CD4-positive, alpha-beta T cell treated with Interleukin-17A for 1 hour (primary cell): ENCODE data around the gene DNASE2B.
A peak's percentile ranks its signal among the peaks of the same experiment; 100 is the strongest.
"Not testable (repeated sequence)": the region's sequence is repeated elsewhere in the genome, so short reads cannot be mapped to it uniquely, and the experiment has no call there.

Experiments
- DNase-seq: peaks from one replicate; pipeline ENCODE4 v3.0.0-alpha.2; 2020

The DNASE2B gene

GRCh38 chr1:84415396-84415795 is 17.1 kb downstream of the DNASE2B start:
- DNase-seq = no peak

GRCh38 chr1:84422909-84423308 is 24.6 kb downstream of the DNASE2B start:
- no peak for DNase-seq

- DNase-seq = no peak
These were observed 26.3 kb downstream of the DNASE2B start for GRCh38 chr1:84424513-84425149.

- DNase-seq = no peak
These were observed 27.0 kb downstream of the DNASE2B start for GRCh38 chr1:84425150-84425896.

GRCh38 chr1:84426376-84426775 is 28.1 kb downstream of the DNASE2B start:
- no peak for DNase-seq

- DNase-seq = no peak
These were observed 29.2 kb downstream of the DNASE2B start for GRCh38 chr1:84427250-84428188.

GRCh38 chr1:84428235-84428634 is 30.0 kb downstream of the DNASE2B start:
- no peak for DNase-seq

GRCh38 chr1:84429231-84429630 is 30.9 kb downstream of the DNASE2B start:
- no peak for DNase-seq

GRCh38 chr1:84430546-84430945 is 32.3 kb downstream of the DNASE2B start:
- DNase-seq = no peak

- DNase-seq = peak; percentile 89
These were observed 35.2 kb downstream of the DNASE2B start for GRCh38 chr1:84433258-84434080.

- DNase-seq = no peak
These were observed 35.9 kb downstream of the DNASE2B start for GRCh38 chr1:84434081-84434769.

GRCh38 chr1:84434801-84435549 is 36.7 kb downstream of the DNASE2B start:
- DNase-seq = peak; percentile 50

- peak; percentile 10 for DNase-seq
These were observed 38.8 kb downstream of the DNASE2B start for GRCh38 chr1:84436876-84437655.

- peak; percentile 87 for DNase-seq
These were observed 44.0 kb downstream of the DNASE2B start for GRCh38 chr1:84442256-84442655.

GRCh38 chr1:84442747-84443646 is 44.7 kb downstream of the DNASE2B start:
- peak; percentile 61 for DNase-seq

- DNase-seq = not testable (repeated sequence)
These were observed 50.4 kb downstream of the DNASE2B start for GRCh38 chr1:84448704-84449103.

- no peak for DNase-seq
These were observed 52.6 kb downstream of the DNASE2B start for GRCh38 chr1:84450910-84451309.

- DNase-seq = no peak
These were observed 54.2 kb downstream of the DNASE2B start for GRCh38 chr1:84452436-84452835.

GRCh38 chr1:84462118-84462517 is 63.8 kb downstream of the DNASE2B start:
- no peak for DNase-seq
